H1 (cell line): Measurements from ENCODE around the gene OR4A16.

Experiments used
- BACH1 ChIP-seq: IDR thresholded peaks from 2 replicates; pipeline ENCODE4 v1.6.1; 2012; ENCODE audit warnings: low read length, improper control_type of control experiment
- BRCA1 ChIP-seq: IDR thresholded peaks from 2 replicates; pipeline ENCODE4 v1.6.1; 2012; ENCODE audit warnings: low read depth, low read length, improper control_type of control experiment
- CEBPB ChIP-seq: IDR thresholded peaks from 2 replicates; pipeline ENCODE4 v1.6.1; 2012; ENCODE audit warnings: low read depth, low read length
- CHD2 ChIP-seq: IDR thresholded peaks from 2 replicates; pipeline ENCODE4 v1.6.1; 2012; ENCODE audit warnings: low read length, improper control_type of control experiment
- CTCF ChIP-seq, 3 experiments: IDR thresholded peaks; 1 replicate in 2 of 3; 2 replicates in 1 of 3; pipeline versions ENCODE4 v1.5.1 to v1.6.1; 2011; ENCODE audit warnings: low read length in 3 of 3, mild to moderate bottlenecking in 3 of 3, inconsistent platforms in 2 of 3, low read depth in 1 of 3, moderate library complexity in 1 of 3; ENCODE audit not compliant: insufficient read depth in 1 of 3; ENCODE audit errors: control extremely low read depth in 1 of 3
- EZH2 ChIP-seq: fragments of 200-600 bp; sonication (generic); IDR thresholded peaks from 2 replicates; pipeline ENCODE4 v1.7.1; 2012; ENCODE audit warnings: low read depth, mild to moderate bottlenecking, moderate library complexity, low read length, inconsistent platforms; ENCODE audit not compliant: severe bottlenecking
- GABPA ChIP-seq: IDR thresholded peaks from 2 replicates; pipeline ENCODE4 v1.6.1; 2011; ENCODE audit warnings: mild to moderate bottlenecking, low read length, moderate library complexity, borderline replicate concordance; ENCODE audit not compliant: insufficient read depth
- HDAC6 ChIP-seq: IDR thresholded peaks from one replicate; pipeline ENCODE4 v1.7.1; 2012; ENCODE audit warnings: low read depth, mild to moderate bottlenecking, inconsistent platforms, low read length, moderate library complexity
- POLR2A ChIP-seq, 2 experiments: IDR thresholded peaks; 1 replicate in 1 of 2; 2 replicates in 1 of 2; pipeline ENCODE4 v1.6.1; 2011; ENCODE audit warnings: low read depth in 2 of 2, low read length in 2 of 2, mild to moderate bottlenecking in 2 of 2; ENCODE audit errors: control extremely low read depth in 1 of 2
- POLR2AphosphoS5 ChIP-seq: IDR thresholded peaks from 2 replicates; pipeline ENCODE4 v1.6.1; 2011; ENCODE audit warnings: low read depth, low read length
- SAP30 ChIP-seq: fragments of 300-600 bp; sonication (generic); IDR thresholded peaks from 2 replicates; pipeline ENCODE4 v1.7.1; 2012; ENCODE audit warnings: low read length, moderate library complexity, mild to moderate bottlenecking, inconsistent platforms; ENCODE audit not compliant: insufficient read depth, insufficient replicate concordance
- SP1 ChIP-seq: IDR thresholded peaks from 2 replicates; pipeline ENCODE4 v1.6.1; 2011; ENCODE audit warnings: low read depth, low read length
- TAF1 ChIP-seq: IDR thresholded peaks from 2 replicates; pipeline ENCODE4 v1.6.1; 2011; ENCODE audit warnings: mild to moderate bottlenecking, low read depth, low read length

- TF ChIP-seq EZH2 (no peak), SP1 (no peak), POLR2A (IDR thresholded peaks at IDR 0.05; ENCODE audit: control extremely low read depth in 1 of 2, low read depth in 2 of 2, low read length in 2 of 2) (no peak), CTCF (IDR thresholded peaks at IDR 0.05; ENCODE audit: control extremely low read depth in 1 of 3, insufficient read depth in 1 of 3, low read depth in 1 of 3, low read length in 3 of 3) (no peak), POLR2AphosphoS5 (no peak), HDAC6 (no peak), GABPA (no peak), SAP30 (no peak), CHD2 (no peak), CEBPB (no peak), BRCA1 (no peak), BACH1 (no peak), TAF1 (no peak)
These were observed 6.0 kb downstream of the OR4A16 start for GRCh38 chr11:55349032-55349431.
